AG09309 (cell line): ENCODE measurements around the gene GTF3C4.

Experiments used
- DNase-seq: peaks from one replicate; pipeline ENCODE4 v3.0.0-alpha.2; 2010; ENCODE audit warnings: low read depth
- H3K4me3 ChIP-seq: 2 replicates; pipeline ENCODE4 v1.5.1; 2011; ENCODE audit warnings: mild to moderate bottlenecking, low read depth, low read length, moderate library complexity; ENCODE audit not compliant: control insufficient read depth
- TF ChIP-seq, protein P1 (sequence below): IDR thresholded peaks from 2 replicates; pipeline ENCODE4 v1.5.1; 2011; ENCODE audit warnings: mild to moderate bottlenecking, low read depth, low read length, inconsistent platforms; ENCODE audit not compliant: insufficient read depth, control insufficient read depth; ENCODE audit errors: missing control alignments

Gene GTF3C4

DNA sequence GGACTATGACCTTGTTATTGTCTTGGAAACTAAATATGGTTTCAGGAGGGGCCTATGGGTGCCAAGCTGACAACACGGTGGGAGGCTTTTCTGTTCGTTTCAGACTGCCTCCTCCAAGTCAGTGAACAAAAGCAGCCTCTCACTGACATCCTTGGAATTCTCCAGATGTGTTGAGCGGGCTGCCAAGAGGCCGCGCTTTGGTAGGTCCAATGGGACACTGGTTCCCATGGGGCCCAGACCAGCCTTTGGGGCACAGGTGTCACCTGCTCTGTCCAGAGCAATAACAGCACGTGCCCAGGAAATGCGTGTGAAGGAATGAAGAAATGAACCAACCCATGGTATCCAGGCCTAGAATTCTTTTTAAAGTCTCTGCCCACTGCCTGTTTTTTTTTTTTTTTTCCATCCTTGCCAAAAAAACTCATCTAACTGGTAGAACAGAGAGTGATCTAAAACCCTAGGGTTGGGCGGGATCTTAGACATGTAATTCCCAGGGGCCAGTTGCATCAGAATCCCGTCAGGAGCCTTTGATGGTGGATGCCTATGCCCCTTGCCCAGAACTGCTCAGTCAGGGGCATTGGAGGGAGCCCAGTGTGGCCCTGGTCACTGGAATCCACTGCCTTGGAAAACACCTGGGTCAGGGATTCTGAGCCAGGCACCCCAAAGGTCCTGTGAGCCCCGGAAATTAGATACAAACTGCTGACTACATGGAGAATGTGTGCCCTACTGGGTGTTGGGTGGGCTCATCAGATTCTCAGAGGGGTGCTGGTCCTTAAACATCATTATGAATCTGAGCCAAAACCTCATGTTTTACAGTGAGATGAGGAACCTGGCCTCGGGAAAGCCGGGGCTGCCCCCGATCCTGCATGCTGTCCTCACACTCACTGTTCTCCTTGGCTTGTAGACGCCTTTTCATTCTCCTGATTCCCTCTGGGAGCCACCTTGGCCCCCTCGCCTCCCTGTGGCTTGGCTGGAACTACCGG lies 60.1 kb downstream of the GTF3C4 start:
- no peak for DNase-seq
- no peak overlapping the region for H3K4me3 ChIP-seq
- TF ChIP-seq, protein P1, sequence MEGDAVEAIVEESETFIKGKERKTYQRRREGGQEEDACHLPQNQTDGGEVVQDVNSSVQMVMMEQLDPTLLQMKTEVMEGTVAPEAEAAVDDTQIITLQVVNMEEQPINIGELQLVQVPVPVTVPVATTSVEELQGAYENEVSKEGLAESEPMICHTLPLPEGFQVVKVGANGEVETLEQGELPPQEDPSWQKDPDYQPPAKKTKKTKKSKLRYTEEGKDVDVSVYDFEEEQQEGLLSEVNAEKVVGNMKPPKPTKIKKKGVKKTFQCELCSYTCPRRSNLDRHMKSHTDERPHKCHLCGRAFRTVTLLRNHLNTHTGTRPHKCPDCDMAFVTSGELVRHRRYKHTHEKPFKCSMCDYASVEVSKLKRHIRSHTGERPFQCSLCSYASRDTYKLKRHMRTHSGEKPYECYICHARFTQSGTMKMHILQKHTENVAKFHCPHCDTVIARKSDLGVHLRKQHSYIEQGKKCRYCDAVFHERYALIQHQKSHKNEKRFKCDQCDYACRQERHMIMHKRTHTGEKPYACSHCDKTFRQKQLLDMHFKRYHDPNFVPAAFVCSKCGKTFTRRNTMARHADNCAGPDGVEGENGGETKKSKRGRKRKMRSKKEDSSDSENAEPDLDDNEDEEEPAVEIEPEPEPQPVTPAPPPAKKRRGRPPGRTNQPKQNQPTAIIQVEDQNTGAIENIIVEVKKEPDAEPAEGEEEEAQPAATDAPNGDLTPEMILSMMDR, result no peak

DNA sequence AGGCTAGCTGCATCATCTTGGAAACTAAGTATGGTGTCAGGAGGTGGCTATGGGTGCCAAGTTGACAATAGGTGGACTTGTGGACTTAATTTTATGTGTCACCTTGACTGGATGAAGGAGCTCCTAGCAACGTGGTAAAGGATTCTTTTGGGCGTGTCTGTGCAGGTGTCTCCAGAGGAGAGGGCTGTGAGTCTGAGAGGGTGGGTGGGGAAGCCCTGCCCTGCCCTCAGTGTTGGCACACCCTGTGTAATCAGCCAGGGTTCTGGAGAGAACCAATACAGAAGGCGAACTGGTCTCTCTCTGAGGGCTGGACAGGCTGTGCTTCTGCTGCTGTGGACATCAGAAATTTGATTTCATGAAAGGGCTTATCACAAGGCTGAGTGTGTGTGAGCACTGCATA lies 61.0 kb downstream of the GTF3C4 start:
- DNase-seq, result no peak
- no peak overlapping the region for H3K4me3 ChIP-seq
- TF ChIP-seq, protein P1, result no peak

DNA sequence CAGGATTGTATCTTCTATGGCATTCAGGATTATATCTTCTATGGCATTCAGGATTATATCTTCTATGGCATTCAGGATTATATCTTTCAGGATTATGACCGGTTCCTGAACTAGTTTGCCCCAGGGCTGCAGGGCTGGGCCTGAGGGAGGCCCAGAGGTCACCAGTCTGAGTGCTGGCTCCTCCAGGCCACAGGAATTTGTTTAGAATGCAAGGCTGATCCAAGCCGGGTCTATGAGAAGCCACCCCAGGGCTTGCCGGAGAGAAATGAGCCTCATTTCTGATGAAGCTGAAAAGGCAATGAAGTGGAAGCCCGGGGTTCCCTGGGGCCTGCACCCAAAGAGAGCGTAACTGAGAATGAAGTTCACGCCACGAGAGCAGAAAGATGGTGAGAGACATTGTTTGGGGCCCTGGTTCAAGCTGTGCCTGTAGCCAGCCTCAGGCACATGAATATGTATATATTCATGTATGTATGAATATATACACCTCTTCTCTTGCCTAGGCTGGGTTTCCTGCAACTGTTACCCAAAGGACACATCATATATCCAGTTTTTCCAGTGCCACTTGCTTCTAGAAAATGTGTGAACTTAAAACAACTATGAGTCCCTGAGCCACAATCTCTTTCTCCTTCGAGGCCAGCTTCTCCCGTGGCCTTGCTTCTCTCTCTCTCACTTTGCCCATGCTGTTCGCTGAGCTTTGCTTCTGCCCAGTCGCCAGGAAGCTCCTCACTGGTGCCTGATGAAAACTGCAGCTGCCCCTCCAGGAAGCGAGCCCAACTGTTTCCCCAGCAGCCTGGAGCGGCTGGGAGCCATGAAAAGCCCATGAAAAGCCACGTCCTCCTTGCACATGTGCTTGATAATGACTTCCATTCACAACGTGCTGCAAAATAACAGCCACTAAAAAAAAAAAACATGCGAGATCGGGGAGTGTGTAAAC lies 62.3 kb downstream of the GTF3C4 start:
- no peak for DNase-seq
- no peak overlapping the region for H3K4me3 ChIP-seq
- TF ChIP-seq, protein P1, result no peak

DNA sequence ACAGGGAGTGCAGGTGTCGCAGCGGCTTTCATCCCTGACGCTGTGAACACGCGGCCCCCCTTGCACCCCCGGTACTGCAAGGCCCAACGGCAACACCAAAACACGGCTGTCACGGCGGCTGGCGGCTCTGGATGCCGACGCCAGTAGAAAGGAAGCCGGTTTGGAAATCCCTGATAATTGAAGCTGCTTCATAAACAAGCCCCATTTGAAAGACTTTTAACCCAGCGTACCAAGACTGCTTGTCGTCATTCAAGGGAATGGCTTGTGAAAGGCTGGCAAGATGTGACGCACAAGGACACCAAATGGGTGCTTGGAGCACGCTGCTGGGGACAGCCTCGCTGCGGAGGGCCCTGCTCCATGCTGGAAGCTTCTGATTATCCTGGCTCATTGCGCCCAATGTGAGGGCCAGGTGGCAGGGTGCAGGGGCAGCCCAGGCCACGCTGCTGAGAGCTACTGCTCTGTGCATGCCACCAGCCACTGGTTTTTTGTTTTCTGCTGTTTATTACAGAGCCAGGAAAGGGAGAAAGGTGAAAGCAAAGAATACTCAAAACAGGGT lies 63.1 kb downstream of the GTF3C4 start:
- no peak overlapping the region for H3K4me3 ChIP-seq
- TF ChIP-seq, protein P1, result no peak
- DNase-seq, result no peak

DNA sequence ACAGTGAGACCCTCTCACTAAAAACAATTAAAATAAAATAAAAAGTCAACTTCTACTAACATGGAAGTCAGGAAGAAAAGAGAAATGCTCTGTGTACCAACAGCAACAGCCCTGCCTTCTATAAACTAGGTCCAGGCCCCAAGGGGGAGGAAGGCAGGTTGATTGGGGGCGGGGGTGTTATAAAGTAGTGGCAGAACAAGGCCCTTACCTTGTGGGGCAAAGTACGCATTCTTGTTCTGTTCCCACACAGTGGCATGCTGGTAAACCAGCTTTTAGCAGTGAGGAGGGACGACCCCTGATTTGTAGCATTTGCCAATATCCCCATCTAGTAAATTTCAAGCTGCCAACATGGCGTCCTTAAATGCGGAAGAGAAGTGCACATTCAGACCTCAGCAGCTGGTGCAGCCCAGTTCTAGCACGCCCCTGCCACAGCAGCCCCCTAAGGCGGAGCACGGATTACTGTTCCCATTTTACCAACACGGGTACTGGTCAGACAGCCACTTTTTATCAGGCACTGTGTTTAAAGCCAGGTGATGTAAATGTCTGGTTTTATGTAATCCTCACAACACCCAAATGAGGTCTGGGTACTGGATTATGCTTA lies 69.5 kb downstream of the GTF3C4 start:
- TF ChIP-seq, protein P1, result no peak
- H3K4me3 ChIP-seq, result no peak overlapping the region
- no peak for DNase-seq
